ENCODE measurements around the gene SOX2. TPM values are rescaled to one million over a fixed set of nuclear protein-coding genes. Genes with fewer than 3 reads are reported as not detected.

The SOX2 gene
- total and polyA plus RNA-seq, 2 experiments from 2014 or later: 2.2 to 3.5 TPM

DNA sequence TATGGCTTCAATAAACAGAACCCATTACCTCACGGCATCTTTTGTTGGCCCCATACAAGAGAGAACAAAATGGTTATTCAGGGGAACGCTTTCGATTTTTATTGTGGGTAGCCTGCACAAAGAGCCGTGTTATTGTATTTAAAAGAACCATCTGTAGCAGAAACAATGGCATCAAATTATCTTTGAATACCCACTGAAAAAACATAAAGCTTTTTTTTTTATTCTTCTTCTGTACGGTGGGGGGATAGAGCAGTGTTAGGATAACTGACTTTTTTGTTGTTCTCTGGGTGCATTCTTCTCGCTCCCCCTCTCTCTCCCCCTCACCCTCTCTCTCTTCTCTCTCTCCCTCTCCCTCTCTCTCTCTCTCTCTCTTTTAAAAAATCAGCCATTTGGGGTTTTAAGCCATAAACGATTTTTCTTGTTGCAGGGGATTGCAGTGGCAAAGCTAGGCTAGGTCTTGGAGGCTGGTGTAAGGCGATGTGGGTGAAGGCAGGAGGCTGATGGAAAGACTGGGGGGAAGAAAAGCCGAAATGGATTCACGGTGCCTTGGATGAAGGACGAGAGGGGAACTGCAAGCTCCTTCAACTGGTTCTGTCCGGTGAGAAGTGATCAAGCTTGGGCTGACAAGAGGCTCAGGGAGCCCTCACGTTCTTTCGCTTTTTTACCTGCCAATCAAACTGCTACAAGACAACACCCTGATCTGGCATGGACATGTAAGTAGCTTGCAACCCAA, 12.4 kb upstream of the SOX2 start:
- H3K27me3 ChIP-seq: peaks cover 91% of the 10 kb centered on the region
- H3K4me3 ChIP-seq: no peak overlapping the region
- H3K27ac ChIP-seq: no peak overlapping the region
- WGBS (ENCODE audit: low lambda C conversion rate, missing lambda C conversion rate): 42% methylated on average over 14 of the region's 14 CpGs
- no peaks in the 10 kb centered on the region for H3K79me2 ChIP-seq
- no peaks in the 10 kb centered on the region for H4K20me1 ChIP-seq (ENCODE audit: insufficient read depth, poor library complexity, severe bottlenecking)
- H3K9me3 ChIP-seq (ENCODE audit: low read depth): no peaks in the 10 kb centered on the region
- TF ChIP-seq, protein P1, sequence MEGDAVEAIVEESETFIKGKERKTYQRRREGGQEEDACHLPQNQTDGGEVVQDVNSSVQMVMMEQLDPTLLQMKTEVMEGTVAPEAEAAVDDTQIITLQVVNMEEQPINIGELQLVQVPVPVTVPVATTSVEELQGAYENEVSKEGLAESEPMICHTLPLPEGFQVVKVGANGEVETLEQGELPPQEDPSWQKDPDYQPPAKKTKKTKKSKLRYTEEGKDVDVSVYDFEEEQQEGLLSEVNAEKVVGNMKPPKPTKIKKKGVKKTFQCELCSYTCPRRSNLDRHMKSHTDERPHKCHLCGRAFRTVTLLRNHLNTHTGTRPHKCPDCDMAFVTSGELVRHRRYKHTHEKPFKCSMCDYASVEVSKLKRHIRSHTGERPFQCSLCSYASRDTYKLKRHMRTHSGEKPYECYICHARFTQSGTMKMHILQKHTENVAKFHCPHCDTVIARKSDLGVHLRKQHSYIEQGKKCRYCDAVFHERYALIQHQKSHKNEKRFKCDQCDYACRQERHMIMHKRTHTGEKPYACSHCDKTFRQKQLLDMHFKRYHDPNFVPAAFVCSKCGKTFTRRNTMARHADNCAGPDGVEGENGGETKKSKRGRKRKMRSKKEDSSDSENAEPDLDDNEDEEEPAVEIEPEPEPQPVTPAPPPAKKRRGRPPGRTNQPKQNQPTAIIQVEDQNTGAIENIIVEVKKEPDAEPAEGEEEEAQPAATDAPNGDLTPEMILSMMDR (IDR thresholded peaks at IDR 0.05; ENCODE audit: poor library complexity): no peak
- no peak for TF ChIP-seq EZH2 (IDR thresholded peaks at IDR 0.05; ENCODE audit: borderline replicate concordance)
- no peak for TF ChIP-seq EZH2phosphoT487 (IDR thresholded peaks at IDR 0.05; ENCODE audit: low read depth, severe bottlenecking, unreplicated experiment)
- no peak overlapping the region for H3K4me2 ChIP-seq
- DNase-seq (ENCODE audit: low spot score): no peak
- no peak overlapping the region for H2AFZ ChIP-seq
- peaks cover 11% of the 10 kb centered on the region for H3K4me1 ChIP-seq (ENCODE audit: insufficient read depth)
- H3K9me2 ChIP-seq (replicated peaks; ENCODE audit: insufficient read depth): no peaks in the 10 kb centered on the region
- H3K36me3 ChIP-seq (replicated peaks; ENCODE audit: insufficient read depth, low read depth): no peaks in the 10 kb centered on the region

DNA sequence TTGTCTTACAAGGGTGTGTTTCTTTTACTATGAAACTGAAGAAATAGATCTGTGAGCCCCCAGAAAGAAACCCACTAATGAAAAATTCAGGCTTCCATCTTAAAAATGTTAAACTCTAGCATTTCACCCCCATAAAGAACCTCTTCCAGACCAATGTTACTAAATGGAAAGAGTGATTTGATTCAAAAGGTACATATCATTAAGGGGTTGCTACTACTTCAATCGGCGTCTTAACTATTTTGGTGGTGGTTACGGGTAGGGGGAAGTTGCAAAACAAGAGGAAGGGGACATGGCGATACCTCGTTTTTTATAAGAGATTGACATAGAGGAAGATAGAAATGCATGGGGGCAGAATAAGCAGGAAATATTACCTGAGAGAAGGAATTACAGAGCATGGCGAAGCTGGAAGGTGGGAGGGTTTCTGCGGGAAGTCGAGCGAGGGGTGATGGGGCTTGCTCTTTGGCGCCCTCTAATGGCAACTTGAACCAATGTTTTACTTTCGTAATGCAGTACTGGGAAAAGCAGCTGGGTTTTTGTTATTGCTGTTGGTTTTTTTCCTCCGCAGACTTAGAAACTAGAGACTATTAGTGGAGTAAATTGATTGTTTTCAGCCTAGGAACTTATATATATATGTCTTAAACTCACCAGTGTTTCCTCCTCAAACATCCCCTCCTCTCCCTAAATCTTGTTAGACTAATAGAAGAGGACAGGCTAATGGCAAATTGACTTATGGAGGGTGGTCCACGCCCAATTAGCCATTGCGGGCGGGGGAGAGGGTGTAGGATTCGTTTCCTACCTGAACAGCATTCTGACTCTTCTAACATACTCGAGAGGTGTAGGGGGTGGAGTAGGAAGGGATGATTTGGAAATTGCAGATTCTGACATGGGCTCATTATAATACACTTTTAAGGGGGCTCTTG, 11.3 kb upstream of the SOX2 start:
- Histone ChIP-seq H3K27ac (no peak overlapping the region), H3K9me2 (replicated peaks; ENCODE audit: insufficient read depth) (no peaks in the 10 kb centered on the region), H2AFZ (no peak overlapping the region), H3K79me2 (no peaks in the 10 kb centered on the region), H4K20me1 (ENCODE audit: insufficient read depth, poor library complexity, severe bottlenecking) (no peaks in the 10 kb centered on the region), H3K36me3 (replicated peaks; ENCODE audit: insufficient read depth, low read depth) (no peaks in the 10 kb centered on the region), H3K4me2 (peak overlapping the region; percentile 67), H3K27me3 (peaks cover 94% of the 10 kb centered on the region), H3K9me3 (ENCODE audit: low read depth) (no peaks in the 10 kb centered on the region), H3K4me1 (ENCODE audit: insufficient read depth) (peaks cover 11% of the 10 kb centered on the region), H3K4me3 (no peak overlapping the region)
- 21% methylated on average over 17 of the region's 17 CpGs for WGBS (ENCODE audit: low lambda C conversion rate, missing lambda C conversion rate)
- peak; percentile 89 for DNase-seq (ENCODE audit: low spot score)
- no peak for TF ChIP-seq EZH2 (IDR thresholded peaks at IDR 0.05; ENCODE audit: borderline replicate concordance)
- TF ChIP-seq, protein P1 (IDR thresholded peaks at IDR 0.05; ENCODE audit: poor library complexity): peak; percentile 82

DNA sequence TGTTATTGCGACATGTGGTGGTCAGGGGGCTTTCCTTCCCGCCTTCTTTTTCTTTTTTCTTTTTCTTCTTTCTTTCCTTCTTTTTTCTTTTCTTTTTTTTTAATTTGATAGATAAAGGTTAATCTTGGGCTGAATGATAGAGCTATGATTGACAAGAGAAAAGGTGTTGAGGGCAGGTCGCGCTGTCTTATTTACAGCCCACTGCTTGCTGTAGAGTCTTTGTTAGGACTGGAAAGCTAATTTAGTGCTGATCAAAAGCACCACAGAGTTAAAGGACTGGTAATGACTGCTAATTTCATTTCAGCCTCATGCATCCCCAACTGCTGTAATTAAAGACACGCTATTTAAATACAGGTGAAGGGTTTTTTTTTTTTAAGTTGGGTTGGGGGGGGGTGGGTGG, 10.6 kb upstream of the SOX2 start:
- no peaks in the 10 kb centered on the region for H3K9me2 ChIP-seq (replicated peaks; ENCODE audit: insufficient read depth)
- H3K27ac ChIP-seq: no peak overlapping the region
- no peak for DNase-seq (ENCODE audit: low spot score)
- WGBS (ENCODE audit: low lambda C conversion rate, missing lambda C conversion rate): 27% methylated on average over 5 of the region's 5 CpGs
- H2AFZ ChIP-seq: no peak overlapping the region
- H3K79me2 ChIP-seq: no peaks in the 10 kb centered on the region
- H3K4me3 ChIP-seq: no peak overlapping the region
- TF ChIP-seq, protein P1 (IDR thresholded peaks at IDR 0.05; ENCODE audit: poor library complexity): no peak
- TF ChIP-seq EZH2 (IDR thresholded peaks at IDR 0.05; ENCODE audit: borderline replicate concordance) (no peak), EZH2phosphoT487 (IDR thresholded peaks at IDR 0.05; ENCODE audit: low read depth, severe bottlenecking, unreplicated experiment) (no peak)
- peak overlapping the region; percentile 67 for H3K4me2 ChIP-seq
- no peaks in the 10 kb centered on the region for H3K9me3 ChIP-seq (ENCODE audit: low read depth)
- H4K20me1 ChIP-seq (ENCODE audit: insufficient read depth, poor library complexity, severe bottlenecking): no peaks in the 10 kb centered on the region
- H3K4me1 ChIP-seq (ENCODE audit: insufficient read depth): peaks cover 6% of the 10 kb centered on the region
- H3K27me3 ChIP-seq: peaks cover 94% of the 10 kb centered on the region
- H3K36me3 ChIP-seq (replicated peaks; ENCODE audit: insufficient read depth, low read depth): no peaks in the 10 kb centered on the region
